Measurements from ENCODE around the gene CLCC1. TPM values are rescaled to one million over a fixed set of nuclear protein-coding genes. Genes with fewer than 3 reads are reported as not detected.

CLCC1 gene
- total and polyA plus RNA-seq, 8 donors: 8.6 to 28.3 (median 21.9) TPM

DNA sequence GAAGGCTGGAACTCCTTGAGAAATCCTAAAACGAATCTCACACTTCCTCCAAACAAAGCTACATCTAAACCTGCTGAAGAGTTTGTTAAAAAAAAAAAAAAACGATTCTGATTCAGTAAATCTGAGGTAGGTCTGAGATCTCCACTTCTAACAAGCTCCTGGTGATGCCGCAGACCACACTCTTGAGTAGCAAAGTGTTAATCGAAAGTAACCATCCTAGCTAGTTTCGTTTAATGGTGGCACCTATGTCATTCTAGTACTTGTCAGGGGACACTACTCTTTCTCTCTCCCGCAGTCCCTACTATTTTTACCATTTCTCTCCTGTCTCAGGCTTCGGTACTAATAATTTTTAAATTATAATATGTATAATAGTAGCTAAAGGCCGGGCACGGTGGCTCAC lies 2.1 kb downstream of the CLCC1 start:
- no peak overlapping the region for H3K27ac ChIP-seq
- no peaks in the 10 kb centered on the region for H3K36me3 ChIP-seq
- H3K4me1 ChIP-seq: peaks cover 7 to 13% (median 13%) of the 10 kb centered on the region in 3 donors
- intact Hi-C loops (cut with DNase I): no loop called here
- no peaks in the 10 kb centered on the region for H3K9me3 ChIP-seq
- no peak overlapping the region for H3K4me3 ChIP-seq
- FAIRE-seq: no peak
- TF ChIP-seq, protein P1, sequence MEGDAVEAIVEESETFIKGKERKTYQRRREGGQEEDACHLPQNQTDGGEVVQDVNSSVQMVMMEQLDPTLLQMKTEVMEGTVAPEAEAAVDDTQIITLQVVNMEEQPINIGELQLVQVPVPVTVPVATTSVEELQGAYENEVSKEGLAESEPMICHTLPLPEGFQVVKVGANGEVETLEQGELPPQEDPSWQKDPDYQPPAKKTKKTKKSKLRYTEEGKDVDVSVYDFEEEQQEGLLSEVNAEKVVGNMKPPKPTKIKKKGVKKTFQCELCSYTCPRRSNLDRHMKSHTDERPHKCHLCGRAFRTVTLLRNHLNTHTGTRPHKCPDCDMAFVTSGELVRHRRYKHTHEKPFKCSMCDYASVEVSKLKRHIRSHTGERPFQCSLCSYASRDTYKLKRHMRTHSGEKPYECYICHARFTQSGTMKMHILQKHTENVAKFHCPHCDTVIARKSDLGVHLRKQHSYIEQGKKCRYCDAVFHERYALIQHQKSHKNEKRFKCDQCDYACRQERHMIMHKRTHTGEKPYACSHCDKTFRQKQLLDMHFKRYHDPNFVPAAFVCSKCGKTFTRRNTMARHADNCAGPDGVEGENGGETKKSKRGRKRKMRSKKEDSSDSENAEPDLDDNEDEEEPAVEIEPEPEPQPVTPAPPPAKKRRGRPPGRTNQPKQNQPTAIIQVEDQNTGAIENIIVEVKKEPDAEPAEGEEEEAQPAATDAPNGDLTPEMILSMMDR (IDR thresholded peaks at IDR 0.05): no peak
- ATAC-seq: no peak
- WGBS, 2 donors: 80 to 86% methylated on average over 9 of the region's 9 CpGs
- DNase-seq: no peak
- H3K27me3 ChIP-seq: no peaks in the 10 kb centered on the region

DNA sequence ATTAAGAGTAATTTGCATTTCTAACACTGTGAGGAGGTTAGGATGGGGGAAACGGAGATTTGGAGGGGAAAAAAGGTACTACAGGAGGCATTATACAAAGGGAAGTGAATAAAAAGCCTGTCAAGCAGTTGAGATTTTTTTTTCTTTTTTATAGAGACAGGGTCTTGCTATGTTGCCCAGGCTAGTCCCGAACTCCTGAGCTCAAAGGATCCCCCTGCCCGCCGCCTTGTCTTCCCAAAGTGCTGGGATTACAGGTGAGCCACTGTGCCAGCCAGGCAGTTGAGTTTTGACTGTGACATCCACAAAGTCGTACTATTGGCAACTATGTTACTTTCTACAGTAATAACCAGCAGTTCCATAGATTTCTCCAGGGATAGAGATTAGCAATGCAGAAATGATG lies 2.6 kb downstream of the CLCC1 start:
- no peak for FAIRE-seq

DNA sequence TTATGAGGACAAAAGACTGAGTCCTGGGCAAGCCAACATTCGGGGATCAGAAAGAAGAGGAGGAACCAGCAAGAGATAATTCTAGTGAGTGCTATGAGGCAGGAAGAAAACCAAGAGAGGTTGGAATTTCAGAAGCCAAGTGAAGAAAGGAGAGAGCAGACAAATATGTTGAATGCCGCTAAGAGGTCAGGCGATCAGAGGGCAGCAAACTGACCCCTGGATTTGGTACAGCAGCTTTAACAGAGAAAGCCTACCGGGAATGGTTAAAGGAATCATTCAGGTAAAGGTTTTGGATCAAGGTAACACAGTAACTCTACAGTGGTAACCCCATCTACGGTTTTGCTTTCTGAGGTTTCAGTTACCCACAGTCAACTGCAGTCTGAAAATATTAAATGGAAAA lies 5.4 kb downstream of the CLCC1 start:
- TF ChIP-seq, protein P1 (IDR thresholded peaks at IDR 0.05): no peak
- ATAC-seq (no peak), DNase-seq (no peak), FAIRE-seq (no peak)
- intact Hi-C loops (cut with DNase I): no loop called here
- 90 to 92% methylated on average over 5 of the region's 5 CpGs for WGBS, 2 donors
- no peaks in the 10 kb centered on the region for H3K27me3 ChIP-seq
- no peak overlapping the region for H3K4me3 ChIP-seq
- no peaks in the 10 kb centered on the region for H3K36me3 ChIP-seq
- no peak overlapping the region for H3K27ac ChIP-seq
- H3K4me1 ChIP-seq: peaks cover 4 to 13% (median 13%) of the 10 kb centered on the region in 3 donors
- H3K9me3 ChIP-seq: no peaks in the 10 kb centered on the region

More for the DNA sequence above, 2.6 kb downstream of the CLCC1 start:
- H3K27me3 ChIP-seq: no peaks in the 10 kb centered on the region
- DNase-seq: no peak
- peaks cover 7 to 13% (median 13%) of the 10 kb centered on the region in 3 donors for H3K4me1 ChIP-seq
- intact Hi-C loops (cut with DNase I): no loop called here
- no peak for ATAC-seq
- no peak overlapping the region for H3K27ac ChIP-seq
- no peak overlapping the region for H3K4me3 ChIP-seq
- no peaks in the 10 kb centered on the region for H3K9me3 ChIP-seq
- TF ChIP-seq, protein P1 (IDR thresholded peaks at IDR 0.05): no peak
- WGBS, 2 donors: 88 to 94% methylated on average over 5 of the region's 5 CpGs
- no peaks in the 10 kb centered on the region for H3K36me3 ChIP-seq

DNA sequence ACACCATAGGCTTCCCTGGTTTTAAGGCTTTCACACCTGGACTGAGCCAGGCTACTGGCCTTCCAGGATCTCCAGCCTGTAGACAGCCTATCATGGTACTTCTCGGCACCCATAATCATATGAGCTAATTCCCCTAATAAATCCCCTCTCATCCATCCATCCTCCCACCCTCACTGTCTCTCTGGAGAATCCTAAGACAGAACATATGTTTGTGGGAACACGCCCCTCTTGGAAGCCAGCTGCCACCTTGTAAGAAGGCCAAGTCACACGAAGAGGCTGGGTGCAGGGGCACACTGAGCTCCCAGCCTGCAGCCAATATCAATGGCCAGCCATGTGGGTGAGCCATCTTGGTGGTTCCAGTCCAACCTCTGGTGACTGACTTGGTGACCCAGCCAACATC lies 7.4 kb downstream of the CLCC1 start:
- H3K4me3 ChIP-seq: no peak overlapping the region
- H3K27ac ChIP-seq: no peak overlapping the region
- ATAC-seq (peak in 1 of 4 donors; percentile 18), FAIRE-seq (no peak), DNase-seq (no peak)
- no peaks in the 10 kb centered on the region for H3K9me3 ChIP-seq
- peaks cover 0 to 3% (median 0%) of the 10 kb centered on the region in 3 donors for H3K4me1 ChIP-seq
- WGBS, 2 donors: 73 to 74% methylated on average over 3 of the region's 3 CpGs
- intact Hi-C loops (cut with DNase I): no loop called here
- TF ChIP-seq, protein P1 (IDR thresholded peaks at IDR 0.05): no peak
- no peaks in the 10 kb centered on the region for H3K27me3 ChIP-seq
- no peaks in the 10 kb centered on the region for H3K36me3 ChIP-seq

DNA sequence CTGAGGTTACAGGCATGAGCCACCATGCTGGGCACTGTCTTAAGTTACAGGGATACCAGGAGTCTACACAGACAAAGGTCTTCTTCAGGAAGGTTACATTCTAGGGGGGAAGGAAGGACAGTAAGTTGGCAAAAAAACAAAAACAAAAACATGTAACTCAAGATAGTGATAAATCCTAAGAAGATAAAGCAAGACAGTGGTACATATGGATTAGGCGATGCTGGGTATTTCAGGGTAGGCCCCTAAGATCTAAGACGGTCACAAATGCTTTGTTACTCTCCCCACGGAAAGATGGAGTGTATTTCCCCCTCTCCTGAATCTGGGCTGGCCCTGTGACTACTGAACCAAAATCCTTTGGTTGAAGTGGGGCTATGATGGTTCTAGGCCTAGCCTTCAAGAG lies 8.2 kb downstream of the CLCC1 start:
- ATAC-seq (no peak), DNase-seq (no peak), FAIRE-seq (no peak)
- intact Hi-C loops (cut with DNase I): no loop called here
- TF ChIP-seq, protein P1 (IDR thresholded peaks at IDR 0.05): no peak
- no peak overlapping the region for H3K27ac ChIP-seq
- no peak overlapping the region for H3K4me3 ChIP-seq
- no peaks in the 10 kb centered on the region for H3K27me3 ChIP-seq
- H3K36me3 ChIP-seq: no peaks in the 10 kb centered on the region
- H3K4me1 ChIP-seq: no peaks in the 10 kb centered on the region
- no peaks in the 10 kb centered on the region for H3K9me3 ChIP-seq
- 97 to 98% methylated on average over 3 of the region's 3 CpGs for WGBS, 2 donors

Data from pancreas (tissue), 10 donors.